Retinal pigment epithelial cell (primary cell): ENCODE data around the gene CHTF18.
"Not testable (repeated sequence)": the region's sequence is repeated elsewhere in the genome, so short reads cannot be mapped to it uniquely, and the experiment has no call there.

Experiments
- DNase-seq: peaks from one replicate; pipeline ENCODE4 v3.0.0-alpha.2; 2010; ENCODE audit warnings: low read depth
- H3K4me3 ChIP-seq: 2 replicates; pipeline ENCODE4 v1.5.1; 2011; ENCODE audit warnings: mild to moderate bottlenecking, low read length, control low read depth, moderate library complexity
- TF ChIP-seq, protein P1 (sequence below): conservative IDR thresholded peaks from 2 replicates; pipeline ENCODE4 v1.5.1; 2011; ENCODE audit warnings: low read depth, low read length, control low read depth, inconsistent platforms

Gene CHTF18

DNA sequence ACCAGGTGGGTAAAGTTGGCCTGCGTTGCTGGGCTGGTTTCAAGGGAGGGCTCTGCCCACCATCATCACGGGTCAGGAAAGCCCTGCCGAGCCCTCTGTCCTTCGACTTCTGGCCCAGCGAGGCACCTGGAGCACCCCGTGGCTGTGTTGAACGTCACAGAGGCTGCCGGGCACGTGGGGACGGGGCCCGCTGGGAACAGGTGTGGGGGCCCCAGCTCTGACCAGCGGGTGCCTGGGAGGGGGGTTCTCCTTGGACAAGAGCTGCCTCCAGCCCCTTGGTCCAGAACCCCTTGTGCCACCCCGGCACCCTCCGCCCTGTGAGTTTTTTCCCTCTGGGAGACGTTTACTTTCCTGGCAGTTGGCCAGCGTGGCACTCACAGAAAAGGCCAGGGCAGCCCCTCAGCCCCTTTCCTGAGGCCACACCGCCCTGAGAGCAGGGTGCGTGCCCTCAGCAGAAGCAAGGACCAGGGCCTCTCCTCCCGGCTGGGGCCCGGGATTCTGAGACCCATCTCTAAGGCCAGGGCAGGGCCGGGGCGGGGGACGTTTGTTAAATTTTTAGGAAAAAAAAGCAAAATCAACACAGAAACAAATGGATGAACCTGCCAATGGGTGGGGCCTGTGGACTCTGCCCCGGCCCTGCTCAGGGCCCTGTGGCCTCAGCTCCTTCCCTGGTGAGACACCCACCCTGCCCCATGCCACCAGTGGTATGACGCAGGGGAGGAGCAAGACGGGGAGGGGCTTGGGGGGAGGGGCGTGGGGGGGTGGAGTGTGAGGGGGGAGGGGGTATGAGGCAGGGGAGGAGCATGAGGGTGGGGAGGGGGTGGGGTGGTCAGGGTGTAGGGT, 43.4 kb downstream of the CHTF18 start:
- DNase-seq, result no peak
- no peak overlapping the region for H3K4me3 ChIP-seq
- TF ChIP-seq, protein P1, sequence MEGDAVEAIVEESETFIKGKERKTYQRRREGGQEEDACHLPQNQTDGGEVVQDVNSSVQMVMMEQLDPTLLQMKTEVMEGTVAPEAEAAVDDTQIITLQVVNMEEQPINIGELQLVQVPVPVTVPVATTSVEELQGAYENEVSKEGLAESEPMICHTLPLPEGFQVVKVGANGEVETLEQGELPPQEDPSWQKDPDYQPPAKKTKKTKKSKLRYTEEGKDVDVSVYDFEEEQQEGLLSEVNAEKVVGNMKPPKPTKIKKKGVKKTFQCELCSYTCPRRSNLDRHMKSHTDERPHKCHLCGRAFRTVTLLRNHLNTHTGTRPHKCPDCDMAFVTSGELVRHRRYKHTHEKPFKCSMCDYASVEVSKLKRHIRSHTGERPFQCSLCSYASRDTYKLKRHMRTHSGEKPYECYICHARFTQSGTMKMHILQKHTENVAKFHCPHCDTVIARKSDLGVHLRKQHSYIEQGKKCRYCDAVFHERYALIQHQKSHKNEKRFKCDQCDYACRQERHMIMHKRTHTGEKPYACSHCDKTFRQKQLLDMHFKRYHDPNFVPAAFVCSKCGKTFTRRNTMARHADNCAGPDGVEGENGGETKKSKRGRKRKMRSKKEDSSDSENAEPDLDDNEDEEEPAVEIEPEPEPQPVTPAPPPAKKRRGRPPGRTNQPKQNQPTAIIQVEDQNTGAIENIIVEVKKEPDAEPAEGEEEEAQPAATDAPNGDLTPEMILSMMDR, result no peak

DNA sequence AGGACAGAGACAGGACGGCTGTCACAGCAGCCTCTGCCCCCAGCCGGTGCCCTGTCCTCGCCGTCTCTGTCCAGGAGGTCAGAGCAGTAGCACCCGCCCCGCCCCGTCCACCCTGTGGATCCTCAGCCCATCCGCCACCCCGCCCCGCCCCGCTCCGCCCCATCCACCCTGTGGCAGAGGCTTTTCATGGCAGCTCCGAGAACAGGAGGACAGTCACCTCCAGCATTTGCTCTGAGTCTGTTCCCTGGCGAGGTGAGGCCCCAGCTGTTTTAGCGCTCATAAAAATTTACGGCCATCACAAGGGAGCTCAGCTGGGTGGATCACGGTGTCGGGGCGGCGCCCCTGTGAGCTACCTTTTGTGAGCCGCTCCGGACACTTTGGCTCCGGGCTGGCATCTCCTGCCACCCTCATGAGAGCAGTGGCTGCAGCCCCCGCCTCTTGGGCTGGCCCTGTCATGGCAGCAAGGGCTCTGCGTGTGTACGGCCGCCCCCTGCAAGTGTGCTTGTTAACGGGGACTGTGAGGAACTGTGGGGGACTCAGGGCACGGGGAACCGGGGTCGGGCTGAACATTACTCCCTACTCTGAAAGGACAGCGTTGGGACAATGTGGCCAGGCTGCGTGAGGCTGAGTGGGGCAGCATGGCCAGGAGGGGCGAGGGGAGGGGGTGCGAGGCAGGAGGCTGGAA, 44.4 kb downstream of the CHTF18 start:
- DNase-seq, result no peak
- H3K4me3 ChIP-seq, result no peak overlapping the region
- TF ChIP-seq, protein P1, result no peak

DNA sequence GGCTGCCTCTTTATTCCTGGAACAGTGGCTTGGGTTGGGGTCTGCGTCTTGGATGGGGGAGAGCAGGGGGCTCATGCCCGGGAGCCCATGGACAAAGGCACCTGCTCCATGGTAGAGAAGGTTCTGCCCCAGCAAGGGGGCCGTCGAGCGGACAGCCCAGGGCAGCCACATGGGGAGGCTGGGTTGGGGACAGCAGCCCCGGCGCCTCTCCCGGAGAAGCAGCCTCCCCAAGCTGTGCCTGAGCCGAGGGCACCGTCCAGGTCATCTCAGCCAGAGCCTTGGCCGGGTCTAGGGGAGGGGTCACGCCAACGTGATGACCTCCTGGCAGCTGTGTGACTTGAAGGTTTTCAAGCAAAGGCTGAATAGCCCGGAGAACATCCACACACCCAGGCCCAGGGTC, 45.0 kb downstream of the CHTF18 start:
- TF ChIP-seq, protein P1, result no peak
- H3K4me3 ChIP-seq, result no peak overlapping the region
- DNase-seq, result no peak

DNA sequence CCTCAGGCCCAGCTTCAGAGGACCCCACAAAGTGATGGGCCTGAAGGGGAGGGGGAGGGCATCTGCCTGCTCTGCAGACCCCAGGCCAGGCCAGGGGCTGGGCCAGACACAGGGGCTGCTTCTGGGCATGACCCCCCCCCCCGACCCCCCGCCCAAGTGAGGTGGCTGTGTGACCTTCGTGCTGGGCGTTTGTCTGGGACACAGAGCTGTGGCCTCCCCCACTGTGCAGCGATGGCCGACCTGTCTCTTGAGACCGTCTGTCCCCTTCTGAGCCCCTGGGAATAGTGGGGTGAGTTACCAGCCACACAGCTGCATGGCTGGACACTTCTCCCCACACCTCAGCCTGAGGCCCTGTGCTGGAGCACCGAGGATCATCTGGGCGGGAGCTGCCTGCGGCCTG, 47.0 kb downstream of the CHTF18 start:
- no peak for DNase-seq
- TF ChIP-seq, protein P1, result no peak
- H3K4me3 ChIP-seq, result no peak overlapping the region

DNA sequence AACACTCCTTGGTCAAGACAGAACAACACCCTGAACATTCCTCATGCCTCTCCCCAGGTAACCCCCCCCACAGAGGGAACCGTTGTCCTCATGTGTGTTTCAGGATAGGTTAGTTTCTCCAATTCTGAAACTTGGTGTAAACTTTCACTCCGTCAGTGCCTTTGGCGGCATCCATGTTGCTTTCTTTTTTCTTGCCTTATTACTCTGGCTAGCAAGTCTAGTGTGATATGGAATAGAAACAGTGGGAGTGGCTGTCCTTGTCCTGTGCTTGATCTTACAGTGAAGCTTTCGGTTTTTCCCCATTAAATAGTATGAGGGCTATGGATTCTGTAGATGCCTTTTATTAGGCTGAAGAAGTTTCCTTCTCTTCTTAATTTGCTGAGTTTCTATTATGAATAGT, 47.8 kb downstream of the CHTF18 start:
- no peak overlapping the region for H3K4me3 ChIP-seq
- DNase-seq, result no peak
- TF ChIP-seq, protein P1, result no peak

DNA sequence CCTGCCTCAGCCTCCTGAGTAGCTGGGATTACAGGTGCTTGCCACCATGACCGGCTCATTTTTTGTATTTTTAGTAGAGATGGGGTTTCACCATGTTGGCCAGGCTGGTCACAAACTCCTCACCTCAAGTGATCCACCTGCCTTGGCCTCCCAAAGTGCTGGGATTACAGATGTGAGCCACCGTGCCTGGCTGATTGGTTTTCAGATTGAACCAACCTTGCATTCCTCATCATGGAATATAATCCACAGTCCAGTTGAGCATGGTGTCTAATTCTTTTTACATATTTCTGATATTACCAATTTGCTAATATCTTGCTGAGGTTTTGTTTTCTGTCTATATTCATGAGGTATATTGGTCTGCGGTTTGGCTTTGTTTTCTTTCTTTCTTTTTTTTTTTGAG, 48.4 kb downstream of the CHTF18 start:
- DNase-seq, H3K4me3 ChIP-seq: not testable (repeated sequence)

DNA sequence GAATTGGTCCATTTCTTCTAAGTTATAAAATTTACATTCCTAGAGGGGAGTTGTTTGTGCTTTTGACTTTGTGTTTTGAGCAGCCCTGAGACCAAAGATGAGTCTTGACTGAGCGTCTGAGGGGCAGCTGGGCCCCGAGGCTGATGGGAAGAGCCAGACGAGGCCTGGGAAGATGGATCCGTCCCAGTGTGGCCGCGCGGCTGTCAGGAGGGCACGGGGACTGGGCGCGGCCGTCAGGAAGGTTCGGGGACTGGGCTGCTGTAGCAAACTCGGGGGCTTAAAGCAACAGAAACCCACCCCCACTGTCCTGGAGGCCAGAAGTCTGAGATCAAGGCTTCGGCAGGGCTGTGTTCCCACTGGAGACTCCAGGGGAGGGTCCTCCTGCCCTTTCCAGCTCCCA, 50.3 kb downstream of the CHTF18 start:
- H3K4me3 ChIP-seq, result no peak overlapping the region
- TF ChIP-seq, protein P1, result no peak
- no peak for DNase-seq
